Measurements from ENCODE around the gene PSORS1C2. TPM values are rescaled to one million over a fixed set of nuclear protein-coding genes. Genes with fewer than 3 reads are reported as not detected.

Gene PSORS1C2
- total RNA-seq, 1 donor from 2014 or later, result not detected

- peaks cover 9% of the 10 kb centered on the region for H3K4me1 Mint-ChIP-seq
- no peak overlapping the region for H3K4me3 Mint-ChIP-seq
- TF ChIP-seq CTCF (IDR thresholded peaks at IDR 0.05; ENCODE audit: unreplicated experiment), result no peak
- no peak for DNase-seq (ENCODE audit: low spot score in 2 of 2, unreplicated experiment in 2 of 2)
- H3K36me3 Mint-ChIP-seq, result no peaks in the 10 kb centered on the region
- H3K27ac Mint-ChIP-seq, result no peak overlapping the region
- no peaks in the 10 kb centered on the region for H3K9me3 Mint-ChIP-seq
- H3K27me3 Mint-ChIP-seq (ENCODE audit: low read depth), result no peaks in the 10 kb centered on the region
Measured at GRCh38 chr6:31090973-31091364, 47.9 kb downstream of the PSORS1C2 start.

- DNase-seq (ENCODE audit: low spot score in 2 of 2, unreplicated experiment in 2 of 2), result no peak
- H3K9me3 Mint-ChIP-seq, result no peaks in the 10 kb centered on the region
- H3K4me3 Mint-ChIP-seq, result no peak overlapping the region
- H3K4me1 Mint-ChIP-seq, result peaks cover 9% of the 10 kb centered on the region
- H3K27ac Mint-ChIP-seq, result no peak overlapping the region
- no peaks in the 10 kb centered on the region for H3K27me3 Mint-ChIP-seq (ENCODE audit: low read depth)
- no peaks in the 10 kb centered on the region for H3K36me3 Mint-ChIP-seq
- TF ChIP-seq CTCF (IDR thresholded peaks at IDR 0.05; ENCODE audit: unreplicated experiment), result no peak
Measured at GRCh38 chr6:31090275-31090972, 48.4 kb downstream of the PSORS1C2 start.

Other genes starting within 250 kb of the PSORS1C2 start
- 62.1 to 65.4 TPM (median 62.2 TPM) in 3 replicates for gene GTF2H4, start 230.9 kb downstream of the PSORS1C2 start, total RNA-seq
- 62.1 to 70.6 TPM (median 67.4 TPM) in 3 replicates for gene VARS2, start 224.8 kb downstream of the PSORS1C2 start, total RNA-seq
- gene SFTA2, start 206.9 kb downstream of the PSORS1C2 start, total RNA-seq, result not detected in 3 replicates
- gene MUCL3, start 198.1 kb downstream of the PSORS1C2 start, total RNA-seq, result not detected in 3 replicates
- not detected in 3 replicates for gene MUC21, start 155.3 kb downstream of the PSORS1C2 start, total RNA-seq
- gene MUC22, start 128.6 kb downstream of the PSORS1C2 start, total RNA-seq, result not detected in 3 replicates
- gene C6orf15, start 26.5 kb downstream of the PSORS1C2 start, total RNA-seq, result not detected in 3 replicates
- 0.29 to 1.1 TPM (median 0.72 TPM) in 3 replicates for gene PSORS1C1, start 24.3 kb downstream of the PSORS1C2 start, total RNA-seq
- not detected in 3 replicates for gene CDSN, start 18.6 kb downstream of the PSORS1C2 start, total RNA-seq
- 33.9 to 36.6 TPM (median 34.5 TPM) in 3 replicates for gene CCHCR1, start 18.7 kb upstream of the PSORS1C2 start, total RNA-seq
- 7.7 to 8.5 TPM (median 7.8 TPM) in 3 replicates for gene TCF19, start 19.5 kb upstream of the PSORS1C2 start, total RNA-seq
- 0.24 to 0.47 TPM in 2 of 3 replicates, not detected in the other for gene POU5F1, start 31.6 kb upstream of the PSORS1C2 start, total RNA-seq
- 121 to 132 TPM (median 125 TPM) in 3 replicates for gene HLA-C, start 133.0 kb upstream of the PSORS1C2 start, total RNA-seq
- 43.9 to 47.7 TPM (median 46.6 TPM) in 3 replicates for gene HLA-B, start 218.1 kb upstream of the PSORS1C2 start, total RNA-seq

All from mesothelial cell of epicardium (in vitro differentiated cells).